Activated T-cell treated with anti-CD3 and anti-CD28 coated beads for 48 hours (primary cell): Measurements from ENCODE around the gene AASS.

Experiments
- DNase-seq: peaks from one replicate; pipeline ENCODE4 v3.0.0-alpha.2; 2020; ENCODE audit warnings: low read depth

AASS gene

GRCh38 chr7:122038904-122039303 is 105.1 kb downstream of the AASS start:
- DNase-seq, result no peak

GRCh38 chr7:122038134-122038533 is 105.9 kb downstream of the AASS start:
- no peak for DNase-seq

GRCh38 chr7:122035876-122036275 is 108.2 kb downstream of the AASS start:
- no peak for DNase-seq

- no peak for DNase-seq
Observed at GRCh38 chr7:122033641-122034040, 110.4 kb downstream of the AASS start.

GRCh38 chr7:122027058-122027457 is 117.0 kb downstream of the AASS start:
- DNase-seq, result no peak
